NCI-H526 treated with DMSO at 0.1 percent for 48 hours (cell line): ENCODE results near the gene HPGD.
A peak's percentile ranks its signal among the peaks of the same experiment; 100 is the strongest.
"Not testable (repeated sequence)": the region's sequence is repeated elsewhere in the genome, so short reads cannot be mapped to it uniquely, and the experiment has no call there.

Experiments used
- DNase-seq: peaks from one replicate; lab custom pipeline; 2025; lab: John Stamatoyannopoulos, UW

Gene HPGD

GRCh38 chr4:174524242-174524641 lies 2.0 kb upstream of the HPGD start:
- no peak for DNase-seq

GRCh38 chr4:174523025-174523693 lies 871 bp upstream of the HPGD start:
- DNase-seq: no peak

GRCh38 chr4:174521800-174522182 lies 497 bp downstream of the HPGD start:
- DNase-seq: peak; percentile 45

GRCh38 chr4:174520660-174521059 lies 1.6 kb downstream of the HPGD start:
- no peak for DNase-seq

- DNase-seq: no peak
These were observed 4.5 kb downstream of the HPGD start for GRCh38 chr4:174517502-174518445.

GRCh38 chr4:174516794-174517193 lies 5.5 kb downstream of the HPGD start:
- DNase-seq: no peak

- no peak for DNase-seq
These were observed 5.9 kb downstream of the HPGD start for GRCh38 chr4:174516345-174516744.

- DNase-seq: no peak
These were observed 9.5 kb downstream of the HPGD start for GRCh38 chr4:174512745-174513144.

GRCh38 chr4:174505892-174506291 lies 16.4 kb downstream of the HPGD start:
- no peak for DNase-seq

- no peak for DNase-seq
These were observed 17.3 kb downstream of the HPGD start for GRCh38 chr4:174505007-174505406.

- DNase-seq: no peak
These were observed 19.1 kb downstream of the HPGD start for GRCh38 chr4:174503079-174503715.

GRCh38 chr4:174496631-174497432 lies 25.5 kb downstream of the HPGD start:
- DNase-seq: no peak

GRCh38 chr4:174495626-174496025 lies 26.7 kb downstream of the HPGD start:
- DNase-seq: no peak

- no peak for DNase-seq
These were observed 27.6 kb downstream of the HPGD start for GRCh38 chr4:174494726-174495125.

GRCh38 chr4:174494146-174494545 lies 28.1 kb downstream of the HPGD start:
- no peak for DNase-seq

- no peak for DNase-seq
These were observed 31.8 kb downstream of the HPGD start for GRCh38 chr4:174490451-174490961.

- DNase-seq: not testable (repeated sequence)
These were observed 33.9 kb downstream of the HPGD start for GRCh38 chr4:174488368-174488767.

GRCh38 chr4:174485025-174485424 lies 37.3 kb downstream of the HPGD start:
- no peak for DNase-seq

- DNase-seq: no peak
These were observed 38.5 kb downstream of the HPGD start for GRCh38 chr4:174483792-174484191.

- DNase-seq: no peak
These were observed 43.1 kb downstream of the HPGD start for GRCh38 chr4:174479140-174479539.

GRCh38 chr4:174475528-174475927 lies 46.8 kb downstream of the HPGD start:
- DNase-seq: no peak
